Measurements from ENCODE around the gene PTCD2.
"Not testable (repeated sequence)": the region's sequence is repeated elsewhere in the genome, so short reads cannot be mapped to it uniquely, and the experiment has no call there.

The PTCD2 gene

DNA sequence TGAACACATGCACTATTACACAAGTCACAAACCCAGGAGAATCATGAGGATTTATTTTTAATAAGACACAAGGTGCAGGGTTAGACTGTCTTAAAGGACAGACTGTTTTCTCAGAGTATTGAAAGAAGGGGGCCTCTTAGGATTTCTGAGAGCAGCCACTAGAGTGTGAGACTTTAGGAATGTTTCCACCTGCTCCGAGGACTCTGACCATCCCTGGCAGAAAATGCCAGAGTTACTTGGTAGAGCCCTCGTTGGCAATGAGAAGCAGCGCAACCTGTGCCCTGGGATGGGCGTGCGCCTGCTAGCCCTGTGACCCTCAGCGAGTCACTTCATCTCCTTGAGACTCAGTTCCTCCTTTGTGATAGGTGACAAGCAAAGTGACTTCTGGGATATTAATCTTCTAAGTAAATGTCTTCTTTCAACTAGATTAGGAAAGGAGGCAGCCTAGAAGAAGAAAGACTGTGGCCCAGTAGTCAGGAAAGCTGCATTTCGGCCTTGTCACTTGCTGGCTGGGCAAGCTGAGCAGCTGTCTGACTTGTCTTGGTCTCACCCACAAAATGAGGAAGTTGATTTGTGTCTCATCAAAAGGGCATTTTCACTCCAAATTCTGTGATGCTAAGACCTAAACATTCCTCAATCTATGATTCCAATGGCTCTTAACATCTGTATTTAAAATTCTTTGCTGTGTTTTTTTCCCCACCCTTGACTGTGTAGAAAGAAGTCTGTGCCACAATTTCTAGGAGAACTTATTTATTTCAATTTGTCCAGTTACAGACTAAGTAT lies 60.5 kb downstream of the PTCD2 start:
- DNase-seq (ENCODE audit: low spot score), result no peak

DNA sequence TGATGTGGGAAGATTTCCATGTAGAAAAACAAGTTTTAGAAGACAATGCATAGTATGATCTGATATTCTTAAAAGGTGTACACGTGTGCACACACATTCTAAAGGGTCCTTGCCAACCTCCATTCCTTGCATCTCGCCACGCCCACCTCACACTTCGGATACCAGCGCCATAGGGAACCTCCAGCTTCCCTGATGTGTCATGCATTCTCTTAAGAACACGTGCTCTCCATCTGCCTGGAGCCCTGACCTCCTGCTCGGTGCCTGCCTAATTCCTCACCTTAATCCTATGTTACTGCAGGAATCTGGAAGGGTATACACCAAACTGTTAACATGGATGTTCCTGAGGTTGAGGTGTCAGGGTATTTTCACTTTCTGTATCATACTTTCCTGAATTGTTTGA lies 63.1 kb downstream of the PTCD2 start:
- DNase-seq (ENCODE audit: low spot score), result no peak

DNA sequence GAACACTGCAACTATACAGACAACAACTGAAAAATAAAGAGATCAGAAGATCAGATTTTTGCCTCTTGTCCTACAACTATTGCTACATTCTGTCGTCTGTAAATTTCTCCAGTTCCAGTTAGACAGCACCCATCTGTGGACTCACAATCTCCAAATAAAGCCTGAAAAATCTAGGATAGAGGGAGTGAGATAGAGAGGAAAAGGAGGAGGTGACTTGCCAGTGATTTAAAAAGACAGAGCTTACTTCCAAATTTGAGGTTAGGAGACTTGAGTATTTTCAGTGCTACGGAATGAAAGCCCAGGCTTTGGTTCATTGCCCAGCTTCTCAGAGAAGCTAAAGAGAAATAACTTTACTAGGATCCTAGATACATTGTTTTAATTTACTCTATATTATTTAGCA lies 63.6 kb downstream of the PTCD2 start:
- no peak for DNase-seq (ENCODE audit: low spot score)

- DNase-seq (ENCODE audit: low spot score), result no peak
These were observed 66.5 kb downstream of the PTCD2 start for GRCh38 chr5:72386639-72387038.

DNA sequence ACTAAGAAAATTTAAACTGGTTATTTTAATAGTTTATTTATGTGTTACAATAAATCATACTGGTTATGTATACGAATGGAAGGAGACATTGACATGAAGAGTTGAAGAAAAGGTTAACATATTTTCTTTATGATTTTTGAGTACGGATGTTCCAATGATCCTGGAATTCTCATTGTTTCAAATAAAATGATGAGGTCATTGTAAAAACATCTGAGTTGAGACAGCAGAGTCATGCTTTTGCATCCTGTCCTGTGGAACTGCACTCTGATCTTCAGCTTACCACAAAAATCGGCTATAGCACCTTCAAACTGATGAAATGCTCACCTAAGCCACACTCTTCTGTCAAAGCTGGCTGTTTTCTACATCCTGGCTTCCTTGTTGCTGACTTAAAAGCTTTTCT lies 67.8 kb downstream of the PTCD2 start:
- peak; percentile 51 for DNase-seq (ENCODE audit: low spot score)

DNA sequence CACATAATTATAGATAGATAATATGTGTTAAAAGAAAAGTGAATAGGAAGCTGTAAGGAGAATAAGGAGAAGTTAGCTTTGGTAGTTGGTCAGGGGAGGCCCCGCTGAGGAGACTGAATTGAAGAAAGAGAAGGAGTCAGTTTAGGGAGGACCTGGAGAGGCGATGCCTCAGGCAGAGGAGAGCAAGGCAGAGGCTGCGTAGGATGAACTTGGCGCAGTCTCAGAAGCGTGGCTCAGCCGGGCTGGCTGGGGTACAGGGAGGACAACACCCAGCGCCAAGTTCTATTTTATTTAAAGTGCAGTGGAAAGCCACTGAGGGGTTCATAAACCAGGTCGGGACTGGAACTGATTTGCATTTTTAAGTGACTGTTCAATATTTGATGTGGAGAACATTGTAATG lies 68.5 kb downstream of the PTCD2 start:
- no peak for DNase-seq (ENCODE audit: low spot score)

DNA sequence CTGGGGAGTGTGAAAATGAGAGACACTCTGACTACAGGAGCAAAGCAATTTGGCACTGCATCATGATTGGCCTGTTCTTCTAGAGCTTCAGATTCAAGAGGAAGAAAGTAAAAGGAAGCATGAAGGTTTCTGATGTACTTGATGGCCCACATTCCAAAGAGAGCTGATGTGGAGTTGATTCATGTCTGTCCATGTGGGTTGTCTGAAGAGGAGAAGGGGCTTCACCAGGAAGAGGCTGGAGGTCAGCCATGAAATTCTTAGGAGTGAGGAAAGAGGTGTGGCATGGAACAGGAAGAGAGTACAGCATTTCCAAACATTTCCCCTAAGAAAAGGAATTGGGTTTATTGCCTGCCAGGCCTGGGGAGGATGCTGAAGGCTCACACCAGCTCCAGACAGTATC lies 70.7 kb downstream of the PTCD2 start:
- DNase-seq (ENCODE audit: low spot score), result no peak

DNA sequence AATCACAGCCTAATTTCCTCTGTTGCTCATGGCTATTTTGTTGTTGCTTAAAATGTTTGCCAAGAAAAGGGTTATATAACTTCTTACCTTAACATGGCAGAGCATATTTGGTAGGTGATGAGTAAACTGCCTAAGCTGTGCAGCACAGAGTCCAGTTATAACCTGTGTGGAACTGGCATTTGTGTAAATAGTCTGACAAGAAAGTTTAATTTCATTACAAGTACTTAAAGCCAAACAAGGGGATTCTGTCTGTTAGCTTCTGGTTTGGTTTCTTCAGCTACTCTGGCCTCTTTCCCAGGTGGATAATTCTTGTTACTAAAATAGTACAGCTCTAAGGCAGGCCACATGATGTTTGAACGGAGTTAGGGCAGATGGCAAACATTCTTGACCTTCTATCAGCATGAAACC lies 72.2 kb downstream of the PTCD2 start:
- DNase-seq (ENCODE audit: low spot score), result no peak

GRCh38 chr5:72393052-72393451 lies 72.9 kb downstream of the PTCD2 start:
- no peak for DNase-seq (ENCODE audit: low spot score)

GRCh38 chr5:72394688-72395087 lies 74.5 kb downstream of the PTCD2 start:
- no peak for DNase-seq (ENCODE audit: low spot score)

DNA sequence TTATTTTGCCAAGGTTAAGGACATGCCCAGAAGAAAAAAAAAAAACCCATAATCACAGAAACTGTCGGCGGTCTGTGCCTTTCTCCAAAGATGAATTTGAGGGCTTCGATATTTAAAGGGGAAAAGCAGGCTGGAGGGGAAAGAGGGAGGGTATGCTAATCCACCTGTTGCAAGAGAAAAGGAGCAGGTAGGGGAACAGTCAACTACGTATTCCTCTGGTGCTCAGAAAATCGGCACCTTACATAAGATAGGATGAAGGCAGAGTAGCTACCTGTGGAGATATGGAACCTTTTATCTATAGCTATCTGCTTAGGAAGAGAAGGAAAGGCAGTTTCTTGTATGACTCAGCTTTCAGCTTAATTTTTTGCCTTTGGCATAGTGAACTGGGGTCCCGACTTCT lies 77.7 kb downstream of the PTCD2 start:
- no peak for DNase-seq (ENCODE audit: low spot score)

GRCh38 chr5:72400950-72401349 lies 80.8 kb downstream of the PTCD2 start:
- no peak for DNase-seq (ENCODE audit: low spot score)

DNA sequence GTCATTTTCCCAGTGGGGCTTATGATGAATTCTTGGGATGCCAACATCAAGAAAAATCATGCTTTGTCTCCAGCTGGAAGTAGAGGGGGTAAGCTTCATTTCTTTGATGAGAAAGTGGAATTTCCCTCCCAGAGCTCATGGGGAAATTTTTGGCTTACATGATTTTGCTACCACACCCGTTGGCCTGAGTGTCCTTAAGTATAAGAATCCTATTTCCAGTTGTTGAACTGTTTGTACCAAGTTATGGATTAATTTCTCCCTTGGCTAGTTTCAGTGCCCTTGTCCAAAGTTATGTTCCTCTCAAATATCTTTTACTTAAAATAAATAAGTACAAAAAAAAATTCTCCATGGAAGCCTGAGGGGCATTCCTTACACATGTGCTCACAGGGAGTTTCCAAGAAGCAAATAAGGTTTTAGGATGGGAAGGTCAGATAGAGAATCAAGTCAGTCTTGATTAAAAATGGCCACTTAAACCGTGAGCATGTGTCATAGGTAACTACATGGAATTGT lies 82.3 kb downstream of the PTCD2 start:
- peak; percentile 19 for DNase-seq (ENCODE audit: low spot score)

GRCh38 chr5:72402959-72403628 lies 82.9 kb downstream of the PTCD2 start:
- DNase-seq (ENCODE audit: low spot score), result no peak

DNA sequence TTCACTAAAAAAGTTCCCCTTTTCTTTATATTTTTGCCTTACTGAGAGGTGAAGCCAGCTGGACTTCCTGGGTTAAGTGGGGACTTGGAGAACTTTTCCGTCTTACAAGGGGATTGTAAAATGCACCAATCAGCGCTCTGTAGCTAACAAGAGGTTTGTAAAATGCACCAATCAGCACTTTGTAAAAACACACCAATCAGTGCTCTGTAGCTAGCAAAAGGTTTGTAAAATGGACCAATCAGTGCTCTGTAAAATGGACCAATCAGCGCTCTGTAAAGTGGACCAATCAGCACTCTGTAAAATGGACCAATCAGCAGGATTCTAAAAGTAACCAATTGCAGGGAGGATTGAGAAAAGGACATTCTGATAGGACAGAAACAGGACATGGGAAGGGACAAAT lies 84.6 kb downstream of the PTCD2 start:
- not testable (repeated sequence) for DNase-seq (ENCODE audit: low spot score)

DNA sequence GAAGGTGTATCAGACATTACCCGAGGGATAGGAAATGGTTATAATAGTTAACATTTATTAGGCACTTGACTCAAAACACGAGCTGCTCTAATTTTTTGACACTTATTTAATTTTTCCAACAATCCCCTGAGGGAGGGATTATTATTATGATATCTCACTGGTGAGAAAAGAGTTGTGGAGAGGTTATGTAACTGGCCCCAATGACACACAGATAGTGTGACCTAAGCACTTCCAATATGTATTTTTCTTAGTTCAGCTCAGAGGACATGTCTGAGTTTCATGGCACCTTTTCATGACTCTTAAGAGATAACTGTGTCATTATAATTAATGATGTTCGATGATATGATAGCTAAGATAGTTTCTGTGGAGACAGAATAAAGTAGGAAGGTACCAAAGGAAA lies 86.9 kb downstream of the PTCD2 start:
- DNase-seq (ENCODE audit: low spot score), result no peak

DNA sequence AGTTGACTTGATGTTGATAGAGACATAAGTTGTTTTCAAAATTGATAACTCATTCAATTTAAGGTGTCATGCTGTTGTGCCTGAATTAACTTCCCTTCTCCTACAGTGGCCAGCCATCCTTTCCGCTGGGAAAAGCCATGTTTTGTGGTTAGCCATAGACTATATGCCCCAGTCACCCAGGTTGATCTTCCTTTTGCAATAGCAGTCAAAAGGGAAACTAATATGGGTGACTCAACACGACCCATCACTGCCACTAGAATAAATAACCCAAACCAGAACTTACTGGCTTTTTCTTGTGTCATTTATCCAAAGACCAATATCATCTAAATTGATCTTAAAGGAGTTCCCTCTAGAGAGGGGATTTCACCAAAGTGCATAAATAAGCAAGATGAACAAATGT lies 87.4 kb downstream of the PTCD2 start:
- no peak for DNase-seq (ENCODE audit: low spot score)

- no peak for DNase-seq (ENCODE audit: low spot score)
These were observed 88.0 kb downstream of the PTCD2 start for GRCh38 chr5:72408127-72408526.

DNA sequence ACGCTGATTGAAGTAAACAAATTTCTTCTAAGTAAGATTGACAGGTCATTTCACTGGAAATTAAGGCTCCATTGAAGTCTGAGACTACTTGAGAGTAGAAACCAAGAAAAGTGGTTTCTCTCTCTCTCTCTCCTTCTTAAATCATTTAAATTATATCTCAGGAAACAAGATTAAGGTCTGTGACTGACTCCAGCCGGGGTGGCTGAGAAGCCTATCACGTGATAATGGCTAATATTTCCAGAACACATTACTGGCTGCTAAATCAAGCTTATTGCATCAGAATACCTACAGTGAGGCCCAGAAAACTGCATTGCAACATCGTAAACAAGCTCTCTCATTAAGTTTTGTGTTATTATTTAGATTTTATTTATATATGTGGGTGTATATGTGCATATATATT lies 88.4 kb downstream of the PTCD2 start:
- DNase-seq (ENCODE audit: low spot score), result no peak

DNA sequence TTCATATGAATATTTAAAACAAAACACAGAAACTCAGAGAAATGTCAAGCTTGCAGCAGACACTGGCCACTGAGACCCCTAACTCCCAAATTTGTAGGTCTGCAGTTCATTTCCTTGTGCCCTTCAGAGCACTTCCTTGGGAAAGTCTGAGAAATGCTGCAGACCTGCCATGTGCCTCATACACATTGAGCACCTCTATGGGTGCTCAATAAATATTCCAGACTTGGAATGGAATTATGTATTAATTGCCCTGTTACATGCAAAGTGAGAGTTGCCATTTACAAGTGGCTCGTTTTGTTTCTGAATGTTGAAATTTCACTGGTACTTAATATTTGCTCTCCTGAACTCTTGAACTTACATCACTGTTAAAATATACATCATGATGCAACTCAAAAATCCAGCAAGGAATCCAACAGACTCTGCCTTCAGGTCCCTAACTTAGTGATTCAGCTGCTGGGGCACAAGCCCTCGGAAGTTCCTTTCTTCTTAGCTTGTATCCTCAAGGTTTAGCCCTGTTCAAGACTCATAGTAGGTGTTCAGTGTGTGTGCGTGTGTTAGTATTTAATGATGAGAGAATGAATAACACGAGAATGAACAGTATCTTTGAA lies 90.6 kb downstream of the PTCD2 start:
- DNase-seq (ENCODE audit: low spot score), result no peak

- peak; percentile 58 for DNase-seq (ENCODE audit: low spot score)
These were observed 92.3 kb downstream of the PTCD2 start for GRCh38 chr5:72412283-72413055.

DNA sequence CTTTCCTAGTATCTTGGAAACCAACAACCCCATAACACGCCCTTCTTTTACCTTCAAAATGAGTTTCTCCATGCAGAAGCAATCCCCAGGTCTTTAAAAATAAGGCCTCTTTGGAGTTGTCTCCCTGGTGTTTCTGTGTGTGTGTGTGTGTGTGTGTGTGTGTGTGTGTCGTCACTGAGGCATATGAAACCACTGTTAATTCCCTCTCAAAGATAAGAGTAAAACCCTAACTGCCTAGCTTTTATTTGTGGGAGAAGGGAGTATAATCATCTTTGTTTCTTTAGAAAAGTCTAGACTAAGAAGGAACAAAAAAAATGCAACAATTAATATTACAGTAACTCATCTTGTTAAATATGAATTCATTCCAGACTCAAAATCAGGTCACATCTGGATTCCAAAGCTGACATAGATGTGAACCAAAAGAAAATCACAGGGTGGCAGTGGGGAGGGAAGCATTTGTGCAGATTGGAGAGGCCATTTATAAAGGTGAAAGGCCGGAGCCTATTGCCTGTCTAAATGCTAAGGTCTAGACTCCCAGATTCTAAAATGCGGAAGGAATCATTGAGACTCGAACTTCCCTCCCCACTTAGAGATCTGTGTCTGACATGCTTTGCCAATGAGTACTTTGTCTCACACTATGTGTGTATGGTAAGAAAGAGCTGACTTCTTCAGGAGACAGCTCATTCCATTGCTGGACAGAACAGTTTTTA lies 95.6 kb downstream of the PTCD2 start:
- no peak for DNase-seq (ENCODE audit: low spot score)

Data from hepatic stellate cell (primary cell).